ENCODE results near the gene ST6GALNAC5. TPM values are rescaled to one million over a fixed set of nuclear protein-coding genes. Genes with fewer than 3 reads are reported as not detected.

The ST6GALNAC5 gene
- total RNA-seq, 1 experiment from 2014 or later, result 2.0 TPM

GRCh38 chr1:77060000-77060399, 192.7 kb downstream of the ST6GALNAC5 start:
- Mint-ChIP-seq H3K27ac (ENCODE audit: unreplicated experiment) (no peak overlapping the region), H3K4me1 (ENCODE audit: low read depth, unreplicated experiment) (no peaks in the 10 kb centered on the region), H3K4me3 (ENCODE audit: low read depth, unreplicated experiment) (no peak overlapping the region), H3K36me3 (ENCODE audit: insufficient read depth, unreplicated experiment) (no peaks in the 10 kb centered on the region), H3K9me3 (ENCODE audit: low read depth, unreplicated experiment) (peaks cover 2% of the 10 kb centered on the region), H3K27me3 (ENCODE audit: unreplicated experiment) (no peaks in the 10 kb centered on the region)
- peak; percentile 42 for DNase-seq
- intact Hi-C loops (cut with micrococcal nuclease; ENCODE audit: unreplicated experiment), result no loop called here
- TF ChIP-seq CTCF (IDR thresholded peaks at IDR 0.05; ENCODE audit: unreplicated experiment), result no peak
- CTCF ChIA-PET, result no interaction called here
- no TSS peak for BruUV-seq (replicated peaks)

- Mint-ChIP-seq H3K4me3 (ENCODE audit: low read depth, unreplicated experiment) (no peak overlapping the region), H3K9me3 (ENCODE audit: low read depth, unreplicated experiment) (peaks cover 2% of the 10 kb centered on the region), H3K27ac (ENCODE audit: unreplicated experiment) (no peak overlapping the region), H3K27me3 (ENCODE audit: unreplicated experiment) (no peaks in the 10 kb centered on the region), H3K4me1 (ENCODE audit: low read depth, unreplicated experiment) (no peaks in the 10 kb centered on the region), H3K36me3 (ENCODE audit: insufficient read depth, unreplicated experiment) (no peaks in the 10 kb centered on the region)
- no TSS peak for BruUV-seq (replicated peaks)
- TF ChIP-seq CTCF (IDR thresholded peaks at IDR 0.05; ENCODE audit: unreplicated experiment), result no peak
- CTCF ChIA-PET, result no interaction called here
- DNase-seq, result no peak
- intact Hi-C loops (cut with micrococcal nuclease; ENCODE audit: unreplicated experiment), result no loop called here
Observed at GRCh38 chr1:77061162-77061561, 193.9 kb downstream of the ST6GALNAC5 start.

- BruUV-seq (replicated peaks), result no TSS peak
- intact Hi-C loops (cut with micrococcal nuclease; ENCODE audit: unreplicated experiment), result no loop called here
- TF ChIP-seq CTCF (IDR thresholded peaks at IDR 0.05; ENCODE audit: unreplicated experiment), result no peak
- H3K36me3 Mint-ChIP-seq (ENCODE audit: insufficient read depth, unreplicated experiment), result no peaks in the 10 kb centered on the region
- no peaks in the 10 kb centered on the region for H3K27me3 Mint-ChIP-seq (ENCODE audit: unreplicated experiment)
- no peak for DNase-seq
- H3K9me3 Mint-ChIP-seq (ENCODE audit: low read depth, unreplicated experiment), result peaks cover 2% of the 10 kb centered on the region
- no peak overlapping the region for H3K27ac Mint-ChIP-seq (ENCODE audit: unreplicated experiment)
- CTCF ChIA-PET, result no interaction called here
- no peak overlapping the region for H3K4me3 Mint-ChIP-seq (ENCODE audit: low read depth, unreplicated experiment)
- H3K4me1 Mint-ChIP-seq (ENCODE audit: low read depth, unreplicated experiment), result no peaks in the 10 kb centered on the region
Observed at GRCh38 chr1:77063118-77063517, 195.8 kb downstream of the ST6GALNAC5 start.

- no peak for TF ChIP-seq CTCF (IDR thresholded peaks at IDR 0.05; ENCODE audit: unreplicated experiment)
- H3K9me3 Mint-ChIP-seq (ENCODE audit: low read depth, unreplicated experiment), result no peaks in the 10 kb centered on the region
- no peak for DNase-seq
- H3K4me1 Mint-ChIP-seq (ENCODE audit: low read depth, unreplicated experiment), result no peaks in the 10 kb centered on the region
- BruUV-seq (replicated peaks), result no TSS peak
- H3K27me3 Mint-ChIP-seq (ENCODE audit: unreplicated experiment), result no peaks in the 10 kb centered on the region
- CTCF ChIA-PET, result no interaction called here
- intact Hi-C loops (cut with micrococcal nuclease; ENCODE audit: unreplicated experiment), result no loop called here
- H3K27ac Mint-ChIP-seq (ENCODE audit: unreplicated experiment), result no peak overlapping the region
- no peaks in the 10 kb centered on the region for H3K36me3 Mint-ChIP-seq (ENCODE audit: insufficient read depth, unreplicated experiment)
- no peak overlapping the region for H3K4me3 Mint-ChIP-seq (ENCODE audit: low read depth, unreplicated experiment)
Observed at GRCh38 chr1:77064246-77064645, 197.0 kb downstream of the ST6GALNAC5 start.
